Activated T-cell treated with anti-CD3 and anti-CD28 coated beads for 4 hours (primary cell): ENCODE data around the gene ATG16L2.

Experiments used
- DNase-seq: peaks from one replicate; pipeline ENCODE4 v3.0.0-alpha.2; 2020

Gene ATG16L2

DNA sequence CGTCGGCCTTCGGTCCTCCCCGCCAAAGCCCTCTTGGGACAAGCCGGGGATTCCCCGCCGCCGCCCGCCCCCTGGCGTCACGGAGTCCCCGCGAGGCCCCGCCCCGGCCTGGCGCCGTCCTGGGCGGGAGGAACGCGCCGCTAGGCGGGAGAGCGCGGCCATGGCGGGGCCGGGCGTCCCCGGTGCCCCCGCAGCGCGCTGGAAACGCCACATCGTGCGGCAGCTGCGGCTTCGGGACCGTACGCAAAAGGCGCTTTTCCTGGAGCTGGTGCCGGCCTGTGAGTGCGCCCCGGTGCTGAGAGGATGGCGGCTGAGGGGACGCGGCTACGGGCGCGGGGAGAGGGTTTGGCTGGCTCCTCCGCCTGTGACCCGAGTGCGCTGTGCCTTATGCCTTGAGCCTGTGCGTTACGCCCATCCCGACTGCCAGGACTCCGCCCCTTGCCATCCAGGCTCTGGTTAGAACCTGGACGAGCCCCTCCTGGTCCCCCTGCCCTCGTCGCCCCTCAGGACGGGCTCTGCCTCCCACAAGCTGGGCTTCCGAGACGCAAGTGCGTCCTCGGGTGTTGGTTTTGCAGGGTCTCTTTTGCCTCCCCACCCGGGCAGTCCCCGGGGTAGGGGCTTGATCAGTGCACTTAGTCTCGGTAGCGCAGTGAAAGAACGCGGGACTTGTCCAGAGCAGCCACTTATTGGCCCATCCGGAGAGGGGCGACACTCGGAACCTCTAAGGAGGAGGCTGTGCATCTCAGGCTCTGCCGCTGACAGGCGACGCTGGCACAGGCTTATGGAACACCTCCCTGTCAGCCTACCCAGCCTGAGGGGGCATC, at the start of gene ATG16L2:
TSS of gene ATG16L2 (plus strand) at position 126 of the 824 bp plus-strand sequence. CDS start at position 161, 35 bp downstream.
- DNase-seq: peak; percentile 82

- DNase-seq: no peak
These were observed 49.7 kb upstream of the ATG16L2 start for GRCh38 chr11:72764503-72764902.

DNA sequence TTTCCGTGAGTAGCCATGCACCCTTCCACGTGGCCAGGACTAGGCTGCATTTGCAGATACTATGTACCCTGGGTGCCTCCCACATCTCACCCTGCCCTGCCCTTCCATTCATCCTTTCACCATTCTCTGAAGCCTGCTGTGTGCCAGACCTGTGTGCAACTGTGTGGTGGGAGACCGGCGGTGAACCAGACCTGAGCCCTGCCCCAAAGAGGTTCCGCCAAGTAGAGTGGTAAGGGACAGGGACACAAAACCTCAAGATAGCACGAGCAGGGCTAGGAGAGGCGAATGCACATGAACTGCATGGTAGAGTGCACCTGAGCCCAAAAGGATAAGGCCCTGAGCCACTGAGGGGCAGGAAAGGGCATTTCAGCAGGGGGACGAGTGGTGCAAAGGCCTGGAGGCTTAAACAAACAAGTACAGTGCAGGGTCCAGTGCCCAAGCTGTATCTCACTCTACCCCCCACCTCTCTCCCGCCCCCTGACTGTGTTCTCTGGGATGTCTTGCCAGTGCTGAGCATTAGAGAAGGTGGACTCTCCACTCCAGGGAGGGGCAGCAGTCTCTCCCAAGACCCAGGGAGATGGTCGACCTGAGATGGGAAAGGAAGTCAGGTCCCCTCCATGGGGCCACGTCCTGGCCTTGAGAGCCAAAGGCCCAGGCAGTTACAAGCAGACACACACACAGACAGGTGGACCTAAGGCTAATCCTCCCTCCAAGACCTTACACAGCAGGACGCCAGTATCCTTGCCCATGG, 47.9 kb upstream of the ATG16L2 start:
- DNase-seq: no peak

GRCh38 chr11:72767203-72768062, 46.8 kb upstream of the ATG16L2 start:
- DNase-seq: no peak

GRCh38 chr11:72768581-72768980, 45.6 kb upstream of the ATG16L2 start:
- DNase-seq: no peak

- no peak for DNase-seq
These were observed 44.5 kb upstream of the ATG16L2 start for GRCh38 chr11:72769680-72770079.

DNA sequence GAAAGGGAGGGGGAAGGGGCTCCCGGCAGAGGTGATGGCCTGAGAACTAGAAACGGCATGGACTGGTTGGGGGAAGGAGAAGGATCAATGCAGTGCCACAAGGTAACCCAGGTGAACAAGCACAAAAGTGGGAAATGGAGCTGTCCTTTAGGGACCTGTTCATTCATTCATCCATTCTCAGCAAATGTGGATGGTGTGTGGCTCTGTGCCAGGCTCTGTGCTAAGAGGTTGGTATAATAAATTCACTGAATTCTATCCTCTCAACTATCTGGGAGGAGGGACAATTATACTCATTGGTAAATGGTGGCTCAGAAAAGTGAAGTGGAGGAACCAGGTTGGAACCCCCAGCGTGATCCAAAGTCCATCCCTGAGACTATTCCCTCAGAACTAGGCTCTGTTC, 43.4 kb upstream of the ATG16L2 start:
- DNase-seq: no peak

- no peak for DNase-seq
These were observed 42.7 kb upstream of the ATG16L2 start for GRCh38 chr11:72771507-72771906.

DNA sequence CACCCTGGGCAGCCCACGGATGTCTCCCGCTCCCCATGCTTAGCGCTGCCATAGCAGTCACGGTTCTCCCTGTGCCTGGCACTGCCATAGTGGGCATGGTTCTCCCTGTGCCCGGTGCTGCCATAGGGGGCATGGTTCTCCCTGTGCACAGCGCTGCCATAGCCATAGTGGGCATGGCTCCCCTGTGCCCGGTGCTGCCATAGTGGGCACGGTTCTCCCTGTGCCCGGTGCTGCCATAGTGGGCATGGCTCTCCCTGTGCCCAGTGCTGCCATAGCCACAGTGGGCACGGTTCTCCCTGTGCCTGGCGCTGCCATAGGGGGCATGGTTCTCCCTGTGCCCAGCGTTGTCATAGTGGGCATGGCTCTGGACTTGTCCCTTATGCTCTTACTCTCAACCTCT, 42.2 kb upstream of the ATG16L2 start:
- no peak for DNase-seq

DNA sequence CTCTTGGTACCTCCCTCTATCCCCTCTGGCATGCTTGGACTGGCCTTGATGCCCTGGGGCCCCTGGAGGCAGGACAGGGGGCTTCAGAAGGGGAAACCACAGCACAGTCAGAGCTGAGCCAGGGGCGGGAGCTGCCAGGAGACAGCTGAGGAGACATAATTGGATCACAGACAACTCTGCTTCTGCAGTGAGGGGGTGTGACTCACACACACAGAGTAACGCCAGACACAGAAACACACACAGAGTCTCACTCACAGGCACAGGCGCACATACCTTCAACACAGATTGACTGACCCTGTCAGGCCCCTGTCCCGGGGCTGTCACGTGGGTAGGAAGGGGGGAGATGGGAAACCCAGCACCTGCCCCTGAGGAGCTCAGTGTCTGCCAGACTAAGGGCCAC, 40.9 kb upstream of the ATG16L2 start:
- DNase-seq: no peak

DNA sequence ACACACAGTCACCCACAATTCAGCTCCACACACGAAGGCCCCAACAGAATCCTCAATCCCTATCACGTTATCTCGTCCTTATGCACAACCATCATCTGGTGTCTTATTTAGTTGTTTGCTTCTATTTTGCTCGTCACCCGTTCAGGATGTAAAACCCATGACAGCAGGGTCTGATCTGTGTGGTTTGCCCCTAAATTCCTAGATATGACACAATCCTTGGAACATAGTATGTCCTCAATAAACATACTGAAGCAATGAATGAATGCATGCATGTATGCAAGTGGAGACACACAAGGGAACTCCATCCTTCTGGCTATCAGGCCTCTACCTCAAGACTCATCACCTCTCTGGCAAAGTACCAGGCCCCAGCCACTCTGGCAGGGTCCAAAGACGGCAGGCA, 40.5 kb upstream of the ATG16L2 start:
- DNase-seq: no peak

- no peak for DNase-seq
These were observed 39.7 kb upstream of the ATG16L2 start for GRCh38 chr11:72774499-72774898.

DNA sequence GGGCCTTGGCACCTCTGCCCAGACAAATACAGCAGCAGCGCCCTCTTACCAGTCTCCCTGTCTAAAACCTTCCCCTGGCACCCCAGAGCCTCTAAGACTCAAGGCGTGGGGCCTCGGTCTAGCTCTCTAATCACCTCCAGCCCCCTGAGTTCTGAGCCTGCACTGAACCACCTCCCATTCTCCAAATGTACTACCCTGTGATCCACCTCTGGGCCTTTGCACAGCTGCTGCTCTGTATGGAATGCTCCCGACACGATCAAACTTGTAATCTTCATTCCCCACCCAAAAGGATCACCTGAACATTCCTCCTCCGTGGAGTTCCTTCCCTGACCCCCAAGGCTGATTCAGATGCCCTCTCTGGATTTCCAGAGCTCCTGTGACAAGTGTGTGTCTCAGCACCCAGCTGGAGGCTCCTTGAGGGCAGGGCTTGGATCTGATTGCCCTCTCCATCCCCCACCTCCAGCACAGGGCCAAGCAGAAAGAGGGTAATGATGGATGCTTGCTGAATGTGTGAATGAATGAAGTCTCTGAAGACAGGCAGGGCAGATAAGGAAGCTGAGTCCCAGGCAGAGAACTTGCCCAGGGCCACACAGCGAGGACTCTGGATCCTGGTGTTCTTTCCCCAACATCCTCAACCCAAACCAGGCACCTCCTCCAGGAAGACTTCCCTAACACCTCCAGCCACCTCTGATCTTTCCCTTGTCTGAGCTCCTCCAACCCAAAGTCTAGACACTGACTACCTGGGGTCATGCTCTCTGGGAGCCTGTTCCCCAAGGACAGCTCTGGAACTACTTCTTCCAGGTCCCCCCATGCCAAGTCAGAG, 38.7 kb upstream of the ATG16L2 start:
- no peak for DNase-seq

DNA sequence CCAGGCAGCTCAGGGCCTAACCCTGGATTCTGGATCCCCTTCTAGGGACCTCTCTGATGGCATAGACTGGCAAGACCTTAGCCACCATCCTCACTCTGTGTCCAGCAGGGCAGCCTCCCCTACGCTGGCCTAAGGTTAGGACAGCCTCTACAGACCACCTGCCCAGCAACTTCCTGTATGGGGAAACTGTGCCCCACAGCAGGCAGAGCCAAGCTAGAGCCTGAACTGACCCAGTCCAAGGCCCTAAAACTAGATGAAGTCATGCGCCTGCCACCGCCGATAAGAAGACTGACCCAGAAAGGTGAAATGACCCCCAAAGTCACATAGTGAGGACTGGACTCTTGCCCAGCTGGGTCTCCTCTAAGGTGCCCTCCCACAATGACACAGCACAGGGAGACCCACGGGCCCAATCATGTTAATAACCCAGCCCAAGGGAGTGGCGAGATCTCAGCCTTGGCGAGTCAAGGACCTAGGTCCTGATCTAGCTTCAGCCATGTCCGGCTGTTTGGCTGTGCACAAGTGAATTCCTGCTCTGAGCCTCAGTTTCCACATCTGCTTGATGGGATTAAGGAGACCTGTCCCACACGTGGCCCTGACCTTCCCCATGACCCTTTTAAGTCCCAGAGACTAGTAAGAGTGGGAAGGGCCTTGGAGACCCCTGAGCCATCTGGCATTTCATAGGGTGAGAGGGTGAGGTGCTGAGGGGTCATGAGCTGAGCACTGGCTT, 37.9 kb upstream of the ATG16L2 start:
- DNase-seq: no peak

DNA sequence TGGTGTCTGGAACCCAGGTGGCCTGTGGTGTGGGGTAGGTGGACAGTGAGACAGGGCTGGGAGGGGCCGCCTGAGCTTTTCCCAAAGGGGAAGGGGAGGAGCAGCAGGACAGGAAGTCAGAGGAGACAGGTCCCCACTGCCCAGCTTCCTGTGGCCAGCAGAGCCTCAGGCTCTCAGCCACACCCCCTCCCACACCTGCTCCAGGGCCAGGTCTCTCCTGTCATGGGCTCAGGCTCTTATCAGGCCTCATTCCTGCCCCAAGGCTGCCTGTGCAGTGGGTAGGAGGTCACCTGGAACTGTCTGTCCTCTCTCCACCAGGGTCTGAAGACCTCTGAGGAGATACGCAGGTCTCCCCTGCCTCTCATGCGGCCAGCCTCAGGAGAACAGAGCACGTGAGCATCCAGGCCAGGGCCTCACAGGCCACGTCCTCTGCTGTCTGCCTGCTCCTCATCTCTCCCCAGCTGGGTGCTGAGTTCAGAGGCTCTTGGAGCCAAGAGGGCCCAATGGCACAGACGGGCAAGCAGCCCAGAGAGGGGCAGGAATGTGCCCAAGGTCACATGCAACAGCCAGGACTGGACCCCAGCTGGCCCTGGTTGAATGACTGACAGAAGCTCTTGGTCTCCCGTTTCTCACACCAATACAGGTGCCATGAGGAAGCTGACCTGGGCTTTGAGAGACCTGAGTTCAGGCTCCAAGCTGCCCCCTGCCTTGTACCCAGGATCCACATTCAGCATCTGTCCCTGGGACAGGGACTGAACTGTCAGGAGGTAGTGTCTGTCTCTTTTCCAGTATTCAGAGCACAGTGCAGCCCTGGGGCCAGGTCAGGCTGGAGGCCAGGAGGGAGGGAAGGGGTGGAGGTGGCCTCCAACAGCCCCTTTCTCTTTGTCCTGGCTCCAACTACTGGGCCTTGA, 37.1 kb upstream of the ATG16L2 start:
- no peak for DNase-seq

DNA sequence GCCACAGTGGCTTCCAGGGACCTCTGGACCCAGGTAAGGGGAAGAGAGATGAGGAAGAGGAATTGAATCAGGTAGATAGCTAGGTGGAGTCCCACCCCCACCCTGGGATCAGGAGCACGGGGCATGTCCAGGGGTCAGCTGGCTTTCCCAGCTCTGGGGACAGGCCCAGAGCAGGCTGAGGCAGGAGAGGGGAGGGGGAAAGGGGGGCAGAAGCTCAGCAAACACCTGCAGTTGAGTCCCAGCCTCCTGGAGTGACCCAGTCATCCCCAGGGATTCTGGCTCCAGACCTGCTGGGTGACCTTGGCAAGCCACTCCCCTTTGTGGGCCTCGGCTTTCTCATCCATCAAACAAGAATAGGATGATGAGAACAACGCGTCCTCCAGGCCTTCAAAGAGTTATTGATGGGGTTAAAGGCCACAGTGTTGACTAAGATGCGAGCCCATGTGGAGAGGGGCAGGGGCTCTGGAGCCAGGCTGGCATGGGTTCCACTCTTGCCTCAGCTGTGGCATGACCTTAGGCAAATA, 36.4 kb upstream of the ATG16L2 start:
- no peak for DNase-seq

- no peak for DNase-seq
These were observed 35.4 kb upstream of the ATG16L2 start for GRCh38 chr11:72778535-72779494.

GRCh38 chr11:72779495-72780128, 34.6 kb upstream of the ATG16L2 start:
- DNase-seq: no peak
